Activated CD8-positive, alpha-beta memory T cell treated with anti-CD3 and anti-CD28 coated beads, Interleukin-2, amount 50 U/mL, for 24 hours (primary cell): ENCODE measurements around the gene GTPBP6.
A peak's percentile ranks its signal among the peaks of the same experiment; 100 is the strongest.
"Not testable (repeated sequence)": the region's sequence is repeated elsewhere in the genome, so short reads cannot be mapped to it uniquely, and the experiment has no call there.

Experiments used
- DNase-seq: peaks from one replicate; pipeline ENCODE4 v3.0.0-alpha.2; 2020; ENCODE audit errors: extremely low read depth

Gene GTPBP6

GRCh38 chrX:292900-293897 lies 25.4 kb downstream of the GTPBP6 start:
- DNase-seq: no peak

GRCh38 chrX:291411-291901 lies 27.1 kb downstream of the GTPBP6 start:
- DNase-seq: no peak

DNA sequence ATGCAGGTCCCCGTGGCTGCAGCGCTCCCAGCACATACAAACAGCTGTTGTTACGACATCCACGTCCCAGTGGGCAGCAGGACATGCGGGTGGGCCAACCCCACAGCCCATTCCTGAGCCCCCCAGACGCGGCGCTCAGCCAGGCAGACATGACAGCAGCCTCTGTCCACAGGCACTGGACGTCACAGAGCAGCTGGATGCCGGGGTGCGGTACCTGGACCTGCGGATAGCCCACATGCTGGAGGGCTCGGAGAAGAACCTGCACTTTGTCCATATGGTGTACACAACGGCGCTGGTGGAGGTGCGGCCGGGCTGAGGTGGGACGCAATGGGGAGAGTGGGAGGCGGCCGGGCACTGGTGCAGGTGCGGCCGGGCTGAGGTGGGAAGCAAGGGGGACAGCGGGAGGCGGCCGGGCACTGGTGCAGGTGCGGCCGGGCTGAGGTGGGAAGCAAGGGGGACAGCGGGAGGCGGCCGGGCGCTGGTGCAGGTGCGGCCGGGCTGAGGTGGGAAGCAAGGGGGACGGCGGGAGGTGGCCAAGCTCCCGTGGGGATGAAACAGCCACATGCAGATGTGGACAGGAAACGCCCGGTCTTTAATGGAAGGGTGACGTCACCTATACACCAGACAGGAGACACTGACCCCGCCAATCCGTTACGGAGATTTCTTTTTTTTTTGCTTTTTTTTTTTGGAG lies 28.0 kb downstream of the GTPBP6 start:
- DNase-seq: no peak

DNA sequence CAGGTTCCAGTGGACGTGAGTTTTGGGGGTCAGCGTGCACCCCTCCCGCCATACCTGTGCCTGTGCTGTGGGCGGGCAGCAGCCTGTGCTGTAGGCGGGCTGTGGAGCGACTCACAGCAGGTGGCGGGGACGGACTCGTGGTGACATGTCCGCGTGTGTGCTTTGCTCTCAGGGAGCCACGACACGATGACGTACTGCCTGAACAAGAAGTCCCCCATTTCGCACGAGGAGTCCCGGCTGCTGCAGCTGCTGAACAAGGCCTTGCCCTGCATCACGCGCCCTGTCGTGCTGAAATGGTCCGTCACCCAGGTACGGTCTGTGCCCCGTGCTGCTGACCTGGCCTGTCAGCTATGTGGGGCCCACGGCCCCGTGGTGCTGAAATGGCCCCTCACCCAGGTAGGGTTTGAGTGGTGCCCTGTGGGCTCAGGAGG lies 30.0 kb downstream of the GTPBP6 start:
- no peak for DNase-seq

GRCh38 chrX:287670-288069 lies 30.9 kb downstream of the GTPBP6 start:
- no peak for DNase-seq

DNA sequence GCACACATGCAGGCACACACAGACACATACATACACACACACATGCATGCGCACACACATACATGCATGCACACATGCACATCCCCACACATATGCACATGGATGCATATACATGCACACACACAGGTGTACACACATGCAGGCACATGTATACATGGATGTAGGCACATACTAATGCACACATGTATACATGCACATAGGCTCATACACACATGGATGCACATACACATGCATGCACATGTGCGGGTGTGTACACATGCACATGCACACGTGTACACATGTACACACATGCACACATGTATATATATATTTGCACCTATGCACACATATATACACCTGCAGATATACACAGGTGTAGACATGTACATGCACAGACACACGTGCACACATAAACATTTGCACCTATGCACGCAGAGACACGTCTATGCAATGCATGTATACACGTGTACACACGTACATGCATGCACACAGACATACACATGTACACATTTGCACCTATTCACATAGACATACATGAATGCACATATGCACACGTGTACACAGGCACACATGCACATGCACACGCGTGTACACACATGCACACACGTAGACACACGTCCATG lies 33.4 kb downstream of the GTPBP6 start:
- no peak for DNase-seq

DNA sequence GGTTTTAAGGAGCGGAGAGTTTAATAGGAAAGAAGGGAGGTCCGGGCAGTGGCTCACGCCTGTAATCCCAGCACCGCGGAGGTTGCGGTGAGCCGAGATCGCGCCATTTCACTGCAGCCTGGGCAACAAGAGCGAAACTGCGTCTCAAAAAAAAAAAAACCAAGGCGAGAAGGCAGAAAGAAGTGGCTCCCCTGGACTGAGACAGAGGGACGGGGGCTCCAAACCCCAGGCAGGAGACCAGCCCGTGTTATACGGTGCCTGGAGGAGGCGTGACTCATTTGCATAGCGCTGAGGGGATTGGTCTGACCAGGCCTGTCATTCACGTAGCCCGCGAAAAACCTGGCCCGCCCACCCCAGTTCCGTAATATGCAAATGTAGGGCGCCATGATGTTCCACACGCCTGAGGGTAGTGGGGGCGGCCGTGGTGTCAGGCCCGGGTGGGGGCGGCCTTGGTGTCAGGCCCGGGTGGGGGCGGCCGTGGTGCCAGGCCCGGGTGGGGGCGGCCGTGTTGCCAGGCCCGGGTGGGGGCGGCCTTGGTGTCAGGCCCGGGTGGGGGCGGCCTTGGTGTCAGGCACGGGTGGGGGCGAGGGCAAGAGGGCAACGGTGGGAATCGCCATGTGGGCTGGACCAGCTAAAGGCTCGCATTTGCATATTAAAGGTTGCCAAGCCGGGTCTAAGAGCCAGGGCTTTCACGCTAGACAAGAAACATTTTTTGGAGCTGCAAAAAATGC lies 35.3 kb downstream of the GTPBP6 start:
- peak; percentile 86 for DNase-seq

GRCh38 chrX:282000-282681 lies 36.5 kb downstream of the GTPBP6 start:
- DNase-seq: not testable (repeated sequence)

- DNase-seq: no peak
Measured at GRCh38 chrX:281166-281999, 37.2 kb downstream of the GTPBP6 start, which contains the start of gene PLCXD1. PLCXD1 (plus strand) TSS chrX:281381; CDS start chrX:284188, 2,807 bp downstream.

- not testable (repeated sequence) for DNase-seq
Measured at GRCh38 chrX:280722-281121, 37.9 kb downstream of the GTPBP6 start.

DNA sequence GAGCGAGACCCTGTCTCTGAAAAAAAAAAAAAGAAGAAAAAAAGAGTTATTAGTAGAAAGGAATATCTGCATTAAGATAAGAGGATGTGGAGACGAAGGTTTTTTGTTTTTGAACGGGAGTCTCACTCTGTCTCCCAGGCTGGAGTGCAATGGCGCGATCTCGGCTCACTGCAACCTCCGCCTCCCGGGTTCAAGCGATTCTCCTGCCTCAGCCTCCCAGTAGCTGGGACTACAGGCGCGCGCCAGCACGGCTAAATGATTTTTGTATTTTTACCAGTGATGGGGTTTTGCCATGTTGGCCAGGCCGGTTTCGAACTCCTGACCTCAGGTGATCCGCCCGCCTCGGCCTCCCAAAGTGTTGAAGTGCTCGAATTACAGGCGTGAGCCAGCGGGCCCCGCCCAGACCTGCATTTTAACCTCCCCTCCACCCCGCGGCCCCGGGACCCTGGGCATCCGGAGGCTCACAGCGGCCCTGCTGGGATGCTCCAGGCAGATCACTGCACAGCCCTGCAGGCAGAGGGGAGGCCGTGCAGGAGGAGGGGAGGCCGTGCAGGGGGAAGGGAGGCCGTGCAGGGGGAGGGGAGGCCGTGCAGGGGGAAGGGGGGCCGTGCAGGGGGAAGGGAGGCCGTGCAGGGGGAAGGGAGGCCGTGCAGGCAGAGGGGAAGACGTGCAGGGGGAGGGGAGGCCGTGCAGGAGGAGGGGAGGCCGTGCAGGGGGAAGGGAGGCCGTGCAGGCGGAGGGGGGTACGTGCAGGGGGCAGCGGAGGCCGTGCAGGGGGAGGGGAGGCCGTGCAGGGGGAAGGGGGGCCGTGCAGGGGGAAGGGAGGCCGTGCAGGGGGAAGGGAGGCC lies 38.6 kb downstream of the GTPBP6 start:
- not testable (repeated sequence) for DNase-seq

- DNase-seq: no peak
Measured at GRCh38 chrX:276581-277201, 41.9 kb downstream of the GTPBP6 start.

GRCh38 chrX:275967-276580 lies 42.5 kb downstream of the GTPBP6 start:
- DNase-seq: no peak

DNA sequence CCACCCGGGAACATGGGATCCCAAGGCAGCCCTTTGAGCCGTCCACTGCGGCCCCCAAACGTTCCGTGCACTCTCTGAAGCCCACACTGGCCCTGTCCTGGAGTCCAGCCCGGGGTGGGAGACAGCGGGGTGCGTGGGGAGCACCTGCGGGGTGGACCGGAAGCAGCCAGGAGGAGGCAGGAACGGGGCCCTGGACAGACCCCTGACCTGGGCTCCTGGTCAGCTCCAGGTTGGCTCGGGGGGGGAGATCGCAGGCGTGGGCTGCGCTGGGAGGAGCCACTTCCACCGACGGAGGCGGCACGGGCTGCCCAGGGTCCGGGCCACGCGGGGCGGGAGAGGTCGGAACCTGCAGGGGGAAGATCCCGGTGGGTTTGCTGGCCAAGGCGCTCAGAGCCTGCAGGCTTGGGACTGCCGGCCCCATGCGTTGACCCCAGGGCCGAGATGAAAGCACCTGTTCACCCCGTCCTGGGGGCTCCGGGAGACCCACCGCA lies 43.1 kb downstream of the GTPBP6 start:
- no peak for DNase-seq

- DNase-seq: no peak
Measured at GRCh38 chrX:274904-275475, 43.6 kb downstream of the GTPBP6 start.

DNA sequence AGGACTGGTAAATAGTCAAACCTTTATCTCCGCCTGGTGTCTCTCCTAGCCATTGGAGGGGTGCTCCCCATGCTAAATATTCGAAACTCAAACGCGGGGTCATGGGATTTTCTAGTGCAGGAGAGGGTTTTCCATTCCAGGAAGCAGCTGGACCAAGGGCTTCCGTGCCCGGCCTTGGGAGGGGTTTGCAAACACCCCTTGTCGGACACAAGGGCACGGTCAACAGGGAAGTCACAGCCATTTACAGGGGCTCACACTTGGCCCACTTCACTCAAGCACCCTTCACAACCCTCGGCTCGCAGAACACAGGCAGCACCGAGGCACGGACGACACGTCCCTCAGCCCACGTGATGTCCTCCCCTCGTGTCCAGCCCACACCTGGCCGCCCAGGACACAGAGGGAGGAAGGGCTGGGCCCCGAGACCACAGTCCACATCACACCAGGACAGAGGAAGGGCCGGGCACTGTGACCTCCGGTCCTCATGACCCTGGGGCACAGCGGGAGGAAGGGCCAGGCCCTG lies 47.7 kb downstream of the GTPBP6 start:
- DNase-seq: no peak

DNA sequence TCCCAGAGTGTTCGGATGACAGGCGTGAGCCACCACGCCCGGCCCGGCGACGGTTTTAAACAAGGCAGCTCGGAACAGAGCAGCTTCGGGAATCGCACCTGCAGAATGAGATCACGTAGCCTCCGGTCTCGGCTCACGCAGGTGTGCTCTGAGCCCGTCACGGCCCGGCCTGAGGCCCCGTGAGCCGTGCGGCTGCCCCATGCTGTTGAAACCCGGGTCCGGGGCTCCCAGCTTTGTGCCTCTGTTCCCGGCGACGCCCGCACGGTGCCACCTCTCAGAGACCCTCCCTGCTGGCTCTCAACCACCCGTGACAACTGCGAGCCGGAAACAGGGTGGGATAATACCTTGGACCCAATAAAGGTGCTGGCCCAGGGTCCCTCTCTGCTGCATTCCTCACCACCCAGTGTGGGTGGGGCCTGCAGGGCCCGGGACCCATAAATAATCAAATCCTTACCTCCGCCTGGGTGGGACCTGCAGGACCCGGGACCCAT lies 50.8 kb downstream of the GTPBP6 start:
- no peak for DNase-seq
